GM21447 (cell line): ENCODE results near the gene SWAP70.

ENCODE experiments used
- ATAC-seq: cut with Tn5 transposase; IDR thresholded peaks from one replicate; pipeline ENCODE4 v1.9.1; 2021; ENCODE audit not compliant: unreplicated experiment

The SWAP70 gene

DNA sequence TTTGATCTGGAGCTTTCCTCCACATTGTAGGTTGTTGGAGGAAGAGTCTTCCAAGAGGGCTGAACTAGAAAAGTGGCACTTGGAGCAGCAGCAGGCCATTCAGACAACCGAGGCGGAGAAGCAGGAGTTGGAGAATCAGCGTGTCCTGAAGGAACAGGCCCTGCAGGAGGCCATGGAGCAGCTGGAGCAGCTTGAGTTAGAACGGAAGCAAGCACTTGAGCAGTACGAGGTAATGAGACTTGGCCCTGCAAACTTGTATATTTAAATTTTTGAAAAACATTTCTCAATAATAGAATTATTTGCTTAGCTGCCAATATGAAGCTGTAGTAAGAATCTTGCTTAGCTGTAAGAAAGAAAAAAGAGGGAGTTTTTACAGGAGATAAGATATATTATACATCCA, 84.0 kb downstream of the SWAP70 start:
- ATAC-seq = no peak

DNA sequence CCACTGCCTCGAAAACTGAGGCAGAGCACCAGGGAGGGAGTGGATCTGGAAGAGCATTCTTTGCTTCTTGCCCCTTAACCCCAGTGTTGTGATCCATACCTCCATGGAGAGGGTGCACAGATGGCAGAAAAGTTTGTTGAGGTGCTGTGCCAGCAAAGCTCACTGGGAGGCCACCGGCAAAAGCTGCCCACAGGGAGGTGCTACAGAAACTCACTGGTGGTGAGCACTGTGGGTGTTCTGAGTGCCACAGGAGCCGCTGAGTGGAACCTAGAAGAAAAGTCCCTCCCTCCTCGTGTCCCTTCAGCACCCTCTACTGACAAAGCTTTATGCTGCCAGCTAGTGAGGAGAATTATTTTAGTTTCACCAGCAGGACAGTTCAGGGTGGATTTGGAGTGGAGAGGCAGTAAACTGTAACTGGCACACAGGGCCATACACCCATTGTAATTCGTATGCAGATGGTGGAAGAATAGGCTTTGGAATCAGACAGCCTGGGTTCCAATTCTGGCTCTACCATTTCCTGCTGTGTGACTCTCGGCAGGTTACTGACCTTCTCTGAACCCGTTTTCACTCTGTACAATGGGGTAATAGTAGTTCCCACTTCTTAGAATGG, 84.6 kb downstream of the SWAP70 start:
- ATAC-seq = peak; percentile 61

DNA sequence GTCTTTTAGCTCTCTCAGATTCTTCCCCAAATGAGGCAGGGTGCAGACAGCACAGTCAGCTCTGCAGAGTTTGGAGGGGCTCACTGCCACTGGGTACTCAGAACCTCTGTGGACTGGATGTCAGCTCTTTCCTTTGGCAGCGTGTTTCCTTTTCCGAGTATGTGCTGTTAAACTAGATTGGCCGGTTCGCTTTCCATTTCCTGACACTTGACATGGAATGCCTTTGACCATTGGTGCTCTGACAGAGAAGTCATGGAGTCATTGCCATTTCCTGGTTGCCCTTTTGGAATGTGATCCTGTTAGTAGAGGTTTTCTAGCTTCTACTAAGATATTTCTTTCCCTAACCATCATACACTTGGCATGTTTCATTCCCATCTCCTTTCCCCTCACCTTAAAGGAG, 86.7 kb downstream of the SWAP70 start:
- ATAC-seq = no peak

DNA sequence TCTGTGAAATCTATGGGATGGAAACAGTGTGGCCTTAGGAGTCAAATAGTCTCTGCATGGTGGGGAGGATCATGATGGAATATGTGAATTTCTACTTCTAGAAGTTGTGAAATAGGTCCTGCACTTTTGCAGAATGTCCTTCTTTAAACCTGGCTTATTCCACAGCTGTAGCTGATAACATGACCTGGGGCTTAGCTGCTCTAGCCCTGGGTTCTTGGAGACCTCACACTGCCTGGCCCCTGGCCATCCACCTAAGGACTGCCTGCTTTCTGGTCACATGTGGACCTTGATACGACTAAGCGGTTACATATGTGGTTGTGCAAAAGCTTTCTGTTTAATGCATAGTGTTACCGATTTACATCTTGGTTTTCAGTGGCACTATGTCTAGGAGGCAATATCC, 88.2 kb downstream of the SWAP70 start:
- no peak for ATAC-seq

DNA sequence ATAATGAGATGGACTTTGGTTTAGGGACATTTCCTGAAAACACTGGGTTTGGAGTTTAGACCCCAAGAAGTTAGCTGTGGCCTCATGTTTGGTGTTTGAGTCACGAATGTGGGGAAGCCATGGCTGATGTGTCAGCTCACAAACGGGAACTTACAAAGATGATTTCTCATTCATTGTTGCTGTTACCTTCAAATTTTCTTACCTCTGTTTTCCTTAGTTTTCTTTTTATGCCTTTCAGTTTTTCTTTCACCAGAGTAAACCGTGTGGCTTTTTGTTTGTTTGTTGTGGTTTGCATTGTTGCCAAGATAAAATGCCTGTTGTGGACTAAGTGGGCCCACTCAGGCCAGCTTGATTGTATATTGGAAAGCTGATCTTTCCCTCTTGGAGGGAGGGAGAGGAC, 89.1 kb downstream of the SWAP70 start:
- ATAC-seq = no peak

DNA sequence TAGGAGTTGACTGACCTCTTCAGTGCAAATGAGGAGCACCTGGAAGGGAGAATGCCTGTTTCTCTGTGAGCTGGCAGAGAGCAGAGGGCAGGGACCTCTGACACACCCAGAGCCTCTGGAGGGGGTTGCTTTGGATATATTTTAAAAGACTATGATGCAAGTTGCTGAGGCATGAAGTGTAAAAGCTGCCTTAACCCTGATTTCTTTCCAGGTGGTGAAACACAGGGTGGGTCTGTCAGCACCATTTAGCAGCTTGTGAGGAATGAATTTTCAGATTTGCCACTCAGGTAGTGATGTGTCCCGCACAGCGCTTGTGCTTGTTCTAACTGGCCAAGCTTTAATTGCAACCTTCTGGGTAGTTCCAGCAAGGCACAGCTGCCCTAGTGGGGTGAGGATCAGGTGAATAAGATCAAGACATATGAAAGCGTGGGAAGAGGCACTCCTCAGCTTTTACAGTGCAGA, 90.2 kb downstream of the SWAP70 start:
- no peak for ATAC-seq

DNA sequence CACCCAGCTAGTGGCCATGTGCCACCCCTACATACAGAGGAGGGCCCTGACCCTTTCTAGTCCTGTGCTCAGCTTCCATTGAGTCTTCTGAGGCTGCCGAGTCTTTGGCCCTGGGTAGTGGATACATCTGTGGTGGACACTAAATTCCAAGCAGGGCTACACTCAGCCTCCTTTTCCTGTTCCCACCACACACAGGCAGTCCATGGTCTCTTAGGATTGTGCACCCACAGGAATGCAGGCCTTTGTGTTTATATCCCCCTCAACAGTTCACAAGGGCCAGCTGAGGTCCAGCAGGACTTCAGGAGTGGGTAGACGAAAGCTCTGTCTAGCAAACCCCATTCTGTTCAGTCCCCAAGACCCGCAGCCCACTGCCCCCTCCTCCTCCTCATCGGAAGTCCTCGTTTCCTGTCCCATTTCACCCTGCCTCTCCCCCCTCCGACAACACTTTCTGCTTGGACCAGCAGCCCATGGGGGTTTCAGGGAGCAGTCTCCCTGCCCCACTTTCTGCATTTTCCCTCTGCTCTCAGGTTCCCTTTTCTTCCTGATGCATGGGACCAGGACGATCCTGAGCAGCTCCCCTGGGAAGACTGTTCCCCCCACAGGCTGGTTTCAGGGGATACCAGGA, 91.8 kb downstream of the SWAP70 start:
- no peak for ATAC-seq

DNA sequence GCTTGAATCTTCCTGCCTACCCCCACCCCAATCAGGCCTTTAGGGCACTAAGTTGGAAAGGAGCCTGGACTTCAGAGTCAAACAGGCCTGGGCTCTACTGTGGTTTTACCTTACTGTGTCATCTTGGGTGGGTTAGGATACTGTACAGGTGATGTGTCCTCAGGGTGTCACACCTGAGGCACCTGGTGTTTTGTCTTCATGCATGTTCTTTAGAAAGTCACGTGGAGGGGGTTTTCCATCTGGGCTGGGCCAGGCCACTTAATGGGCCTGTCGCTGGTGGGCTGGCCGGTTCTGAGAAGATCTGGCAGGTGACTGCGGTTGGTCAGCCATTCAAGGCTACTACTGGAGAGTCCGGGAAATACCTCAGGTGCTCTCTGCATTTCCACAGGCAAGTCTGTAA, 92.6 kb downstream of the SWAP70 start:
- no peak for ATAC-seq

DNA sequence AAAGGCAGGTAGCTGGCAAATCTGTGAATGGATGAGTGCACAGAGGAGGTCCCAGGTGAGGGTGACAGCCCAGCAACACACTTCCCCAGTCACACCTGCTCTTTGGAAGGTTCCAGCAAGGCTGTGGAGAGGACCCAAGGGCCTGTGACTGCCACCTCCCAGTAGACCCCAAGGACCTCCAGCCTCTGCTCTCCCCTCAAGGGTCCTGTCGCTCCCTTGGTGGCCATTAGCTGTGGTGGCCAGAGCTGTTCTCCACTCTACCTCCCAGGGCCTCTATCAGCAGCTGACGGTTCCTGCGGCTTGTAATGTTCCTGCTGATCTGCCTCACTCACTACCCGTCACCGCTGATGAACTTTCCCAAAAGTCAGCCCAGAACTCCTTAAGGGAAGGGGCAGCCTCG, 93.0 kb downstream of the SWAP70 start:
- no peak for ATAC-seq

DNA sequence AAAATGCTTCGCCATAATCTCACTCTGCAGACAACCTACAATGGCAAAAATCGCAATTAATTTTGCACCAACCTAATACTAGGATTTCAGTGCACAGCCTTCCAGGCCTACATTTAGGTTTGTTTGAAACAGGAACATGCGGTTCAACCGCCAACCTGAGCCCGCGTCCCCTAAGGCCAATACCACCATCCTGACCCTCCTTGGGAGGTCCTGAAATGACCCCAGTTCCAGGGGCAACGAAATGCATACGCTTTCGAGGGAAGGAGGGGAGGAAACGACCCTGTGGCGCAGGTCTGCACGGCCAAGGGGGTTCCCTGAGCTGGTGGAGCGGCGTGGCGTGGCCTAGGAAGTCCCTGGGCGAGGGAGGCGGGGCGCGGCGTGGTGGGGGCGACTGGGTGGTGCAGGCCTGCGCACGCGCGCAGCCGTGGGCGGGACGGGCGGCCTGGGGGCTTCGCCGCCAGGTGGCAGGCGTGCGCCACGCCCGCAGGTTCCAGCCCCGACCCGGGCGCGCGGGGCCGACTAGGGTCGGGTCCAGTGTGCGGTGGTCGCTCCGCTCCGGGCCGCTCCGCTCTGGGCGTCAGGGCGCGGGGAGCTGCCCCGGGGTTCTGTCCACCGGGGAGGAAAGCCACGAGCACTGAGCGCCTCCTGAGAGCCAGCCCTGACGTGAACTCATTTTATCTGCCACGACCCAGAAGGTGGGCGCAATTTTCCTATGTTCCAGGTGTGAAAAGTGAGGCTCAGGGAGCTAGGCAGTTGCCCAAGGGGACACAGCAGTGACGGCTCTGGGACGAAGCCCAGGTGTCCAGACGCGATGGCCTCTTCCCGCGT, 94.1 kb downstream of the SWAP70 start:
- ATAC-seq = peak; percentile 44

DNA sequence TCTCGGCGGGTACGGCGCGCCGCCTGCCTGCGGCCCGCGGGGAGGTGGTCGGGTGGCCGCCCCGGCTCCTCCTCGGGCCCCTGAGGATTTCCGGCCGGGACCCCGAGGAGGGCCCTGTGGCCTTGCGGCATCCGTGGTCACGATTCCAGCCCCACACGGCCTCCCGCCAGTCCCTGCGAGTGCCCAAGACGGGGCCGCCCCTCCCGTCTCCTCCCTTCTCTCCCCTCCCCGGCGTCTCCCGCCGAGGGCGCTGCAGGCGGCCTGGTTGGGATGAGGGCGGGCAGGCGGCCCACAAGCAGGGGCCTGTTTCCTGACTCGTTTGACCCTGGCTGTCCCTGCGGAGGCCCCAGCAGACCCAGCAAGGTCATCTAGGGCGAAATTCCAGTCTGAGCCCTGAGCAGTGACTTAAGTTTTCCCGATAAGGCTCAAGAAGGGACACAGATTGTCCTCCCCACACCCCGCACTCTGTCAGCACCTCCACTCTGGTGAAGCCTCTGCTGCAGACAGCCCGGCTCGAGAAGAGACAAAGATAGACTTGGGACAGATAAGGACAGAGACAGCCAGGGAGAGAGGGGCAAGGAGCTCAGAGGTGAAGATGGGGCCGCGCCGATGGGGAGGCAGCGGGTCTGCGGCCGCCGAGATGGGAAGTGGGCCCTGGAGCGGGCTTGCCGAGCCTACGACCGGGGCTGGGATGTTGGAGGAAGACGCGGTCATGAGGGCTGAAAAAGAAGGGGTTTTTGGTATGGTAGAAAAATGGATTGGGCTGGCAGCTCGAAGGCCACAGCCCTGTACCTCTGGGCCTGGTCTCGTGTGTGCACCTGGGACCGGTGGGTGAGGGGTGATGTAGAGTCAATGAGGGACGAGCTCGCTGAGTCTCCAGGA, 95.0 kb downstream of the SWAP70 start:
- ATAC-seq = peak; percentile 37

DNA sequence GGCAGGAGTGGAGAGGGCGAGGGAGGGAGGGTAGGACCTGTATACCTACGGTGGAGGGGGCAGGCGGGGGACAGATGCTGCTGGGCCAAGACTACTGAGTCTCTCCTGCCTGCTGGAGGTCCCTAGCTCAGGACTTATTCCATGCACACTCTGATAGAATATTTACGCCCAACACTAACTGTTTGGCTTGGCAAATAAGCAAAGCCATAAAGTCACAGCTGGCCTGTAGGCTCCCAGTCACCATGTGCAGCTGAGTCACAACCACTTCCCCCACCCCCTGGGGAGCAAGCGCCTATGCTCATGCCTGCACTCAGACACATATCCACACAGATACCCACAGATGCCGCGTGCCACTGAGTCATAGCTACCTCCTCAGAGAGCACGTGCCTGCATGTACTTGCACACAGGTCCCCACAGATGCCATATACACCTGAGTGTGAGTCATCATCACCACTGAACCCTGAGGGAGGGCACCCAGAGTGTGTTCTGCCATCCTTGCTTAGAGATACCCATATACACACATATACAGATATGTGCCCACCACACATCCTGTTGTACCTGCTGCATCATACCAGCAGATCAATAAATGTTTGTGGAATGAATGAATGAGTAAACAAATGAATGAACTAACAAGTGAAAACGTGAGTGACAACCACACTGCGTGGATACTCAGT, 95.8 kb downstream of the SWAP70 start:
- peak; percentile 56 for ATAC-seq

DNA sequence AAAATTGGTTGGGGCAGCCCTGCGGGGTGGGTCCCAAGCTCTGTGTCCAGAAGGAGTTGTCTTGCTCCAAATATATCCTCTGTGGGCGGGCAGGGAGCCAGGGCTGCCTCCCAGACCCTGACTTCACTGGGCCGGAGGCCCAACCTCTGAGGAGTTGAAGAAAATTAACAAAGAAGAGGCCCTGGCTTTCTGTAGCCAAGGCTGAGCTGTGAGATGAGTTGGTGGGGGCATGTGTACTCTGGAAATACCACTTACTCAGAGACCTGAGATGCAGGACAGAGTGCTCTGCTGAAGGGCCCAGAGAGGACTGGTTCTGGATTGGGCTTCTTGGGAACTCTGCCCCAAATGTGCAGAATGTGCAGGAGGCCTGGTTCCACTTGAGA, 96.3 kb downstream of the SWAP70 start:
- no peak for ATAC-seq

DNA sequence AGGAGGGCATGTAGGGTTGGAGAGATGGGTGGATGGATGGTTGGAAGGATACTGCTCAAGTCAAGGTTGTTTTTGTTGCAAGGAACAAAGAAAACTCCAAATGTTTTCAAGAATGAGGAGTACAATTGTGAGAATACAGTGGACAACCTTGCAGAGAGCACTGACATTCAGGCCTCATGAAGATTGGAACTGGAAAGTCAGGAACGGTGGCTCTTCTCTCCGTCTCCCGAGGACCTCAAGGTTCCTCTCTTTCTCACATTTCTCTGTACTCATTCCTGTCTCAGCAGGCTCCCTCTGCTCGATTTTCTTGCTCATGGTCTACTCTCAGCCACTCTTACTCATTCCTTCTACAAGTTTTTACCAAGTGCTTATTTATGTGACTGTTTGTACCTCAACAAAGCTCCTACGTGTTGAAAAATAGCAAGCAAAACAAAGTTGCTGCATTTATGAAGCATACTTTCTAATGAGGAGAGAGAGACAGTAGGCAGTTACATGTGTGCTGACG, 97.6 kb downstream of the SWAP70 start:
- no peak for ATAC-seq

DNA sequence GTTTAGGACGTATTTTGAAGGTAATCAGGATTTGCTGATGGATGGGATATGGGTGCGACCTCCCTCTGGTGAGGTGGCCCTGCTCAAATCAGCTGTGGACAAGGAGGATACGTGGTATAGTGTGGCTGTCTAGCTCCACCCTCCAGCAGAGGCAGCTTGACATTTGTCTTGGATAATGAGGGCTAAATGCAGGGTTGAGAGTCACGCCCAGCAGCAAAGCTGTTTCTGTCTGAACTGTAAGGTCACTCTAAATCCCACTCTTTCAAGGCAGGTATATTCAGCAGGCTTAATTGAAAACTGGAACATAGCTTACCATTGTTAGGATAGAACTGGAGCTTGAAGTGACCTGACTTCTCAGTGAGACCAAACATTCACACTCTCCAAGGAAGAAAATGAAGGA, 98.7 kb downstream of the SWAP70 start:
- ATAC-seq = no peak

DNA sequence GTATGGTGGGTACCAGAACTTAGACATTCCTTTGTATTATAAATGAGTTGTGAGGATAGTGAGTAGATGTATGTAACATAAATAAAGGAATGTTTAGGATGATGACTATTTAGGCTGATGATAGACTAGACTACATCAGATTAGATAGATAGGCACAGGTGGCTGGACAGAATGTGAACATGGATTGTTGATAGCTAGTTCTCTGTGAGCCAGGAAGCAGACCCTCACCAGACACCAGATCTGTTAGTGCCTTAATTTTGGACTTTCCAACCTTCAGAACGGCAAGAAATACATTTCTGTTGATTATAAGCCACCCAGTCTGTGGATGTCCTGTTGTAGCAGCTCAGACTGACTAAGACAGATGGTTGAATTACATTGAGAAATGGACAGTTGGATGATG, 99.4 kb downstream of the SWAP70 start:
- ATAC-seq = no peak

DNA sequence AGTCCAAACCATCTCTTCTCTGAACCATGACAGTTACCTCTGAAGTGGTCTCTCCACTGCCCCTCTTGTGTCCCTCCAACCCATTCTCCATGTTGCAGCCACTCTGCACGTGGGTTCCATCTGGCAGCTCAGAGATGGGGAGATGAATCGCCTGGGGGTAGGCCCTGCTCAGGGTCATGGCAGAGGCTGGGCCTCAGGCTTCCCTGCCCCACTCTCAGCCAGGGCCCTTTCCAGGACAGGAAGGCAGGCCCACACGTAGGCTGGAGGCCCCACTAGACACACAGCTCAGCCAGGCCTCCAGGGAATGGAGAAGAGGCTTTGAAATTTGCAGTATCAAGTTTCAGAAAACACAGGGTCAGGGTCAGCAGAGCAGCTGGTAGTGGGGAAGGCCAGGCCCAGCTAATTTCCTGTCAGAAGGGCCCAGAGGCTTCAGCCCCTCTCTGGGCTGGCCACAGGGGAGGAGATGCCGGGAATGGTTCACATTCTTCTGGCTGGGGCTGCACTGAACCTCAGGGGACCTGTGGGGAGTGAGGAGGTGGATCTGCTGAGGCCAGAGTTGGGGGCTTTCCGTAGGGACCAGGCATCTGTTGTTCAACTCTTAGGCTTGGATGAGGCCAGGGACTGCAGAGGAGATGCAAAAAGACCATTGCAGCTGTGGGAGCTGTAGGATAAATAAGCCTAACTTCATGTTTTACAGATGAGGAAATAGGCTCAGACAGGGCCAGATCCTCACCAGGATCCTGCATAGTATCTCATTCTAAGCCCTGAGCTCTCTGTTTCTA, 101.6 kb downstream of the SWAP70 start:
- peak; percentile 52 for ATAC-seq

DNA sequence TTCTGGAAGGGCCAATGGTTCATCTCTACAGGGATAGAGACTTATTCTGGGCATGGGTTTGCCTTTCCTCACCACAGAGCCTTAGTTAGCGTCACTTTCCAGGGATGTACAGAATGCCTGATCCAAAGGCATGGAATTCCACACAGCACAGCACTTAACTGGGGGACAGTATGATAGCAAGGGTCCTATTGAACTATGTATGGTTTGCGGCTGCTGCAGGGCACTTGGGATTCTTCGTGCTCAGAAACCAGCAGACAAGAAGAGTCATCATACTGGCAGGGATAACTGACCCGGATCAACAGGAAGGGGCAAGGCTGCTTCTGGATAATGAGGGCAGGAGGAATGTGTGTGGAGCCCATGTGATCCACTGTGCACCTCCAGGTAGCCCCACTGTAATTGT, 105.7 kb downstream of the SWAP70 start:
- ATAC-seq = no peak

DNA sequence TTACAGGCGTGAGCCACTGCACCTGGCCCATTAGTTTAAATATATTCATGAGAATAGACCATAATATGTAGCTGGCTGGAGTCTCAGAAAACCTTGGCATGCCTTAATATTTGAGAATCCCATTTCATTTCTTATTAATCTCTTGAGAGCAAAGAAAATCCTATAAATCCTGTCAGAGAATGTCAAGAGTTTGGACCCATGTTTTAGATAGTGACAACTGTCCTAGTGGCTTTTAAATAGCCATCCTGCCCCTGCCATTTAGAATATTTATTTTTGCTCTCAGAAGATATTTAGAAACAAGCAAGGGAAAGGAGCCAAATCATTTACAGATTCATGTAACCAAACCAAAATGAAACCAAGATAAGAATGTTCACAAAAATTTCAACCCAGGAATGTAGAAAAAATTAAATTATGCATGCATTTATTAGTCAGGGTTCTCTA, 107.2 kb downstream of the SWAP70 start:
- ATAC-seq = no peak

DNA sequence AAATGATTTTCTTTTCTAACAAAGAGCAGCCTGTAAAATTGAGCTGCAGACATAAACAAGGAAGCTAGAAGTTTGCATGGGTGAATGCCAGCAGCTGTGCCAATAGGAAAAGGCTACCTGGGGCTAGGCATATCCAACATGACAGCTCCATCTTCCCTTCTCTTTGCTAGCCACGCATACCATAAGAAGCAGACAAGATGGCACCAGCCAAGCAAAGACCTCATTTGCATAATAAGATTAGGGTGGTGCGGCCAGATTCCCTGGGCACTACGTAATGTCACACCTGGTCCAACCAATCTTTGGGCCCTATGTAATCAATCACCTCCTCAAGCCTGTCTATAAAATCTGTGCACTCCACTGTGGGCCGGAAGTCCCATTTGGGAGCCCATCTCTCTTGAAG, 108.3 kb downstream of the SWAP70 start:
- no peak for ATAC-seq
